ENCODE data around the gene IGF1. TPM values are rescaled to one million over a fixed set of nuclear protein-coding genes. Genes with fewer than 3 reads are reported as not detected.

The IGF1 gene
- total and polyA plus RNA-seq, 10 of the 15 experiments (the other 5 are each of a cell fraction or from before 2014, with no cell fraction given): 2.4 to 9.2 (median 3.5) TPM

DNA sequence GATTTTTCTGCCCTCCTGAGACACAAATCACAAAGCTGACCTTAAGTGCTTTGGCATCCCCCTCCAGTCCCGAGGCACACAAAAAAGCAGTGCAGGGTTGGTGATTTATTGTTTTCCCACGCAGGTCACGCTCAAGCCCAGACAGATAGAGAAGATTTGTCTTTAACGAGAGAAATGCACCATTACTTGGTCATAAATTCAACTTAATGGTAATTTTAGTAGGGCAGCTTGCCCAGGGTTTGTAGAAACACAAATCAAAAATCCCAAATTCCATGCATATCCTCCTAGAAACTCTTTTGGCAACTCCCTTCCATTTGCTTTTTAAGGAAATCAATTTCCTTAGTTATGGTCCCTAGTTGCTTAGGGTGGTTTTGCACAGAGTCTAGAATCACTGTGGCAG, 132.6 kb downstream of the IGF1 start:
- no peaks in the 10 kb centered on the region for H3K4me1 ChIP-seq (ENCODE audit: control insufficient read depth, insufficient read depth, low read length)
- WGBS (ENCODE audit: insufficient coverage, insufficient replicate concordance, low lambda C conversion rate, missing lambda C conversion rate): 39% methylated on average over 4 of the region's 4 CpGs
- no peak overlapping the region for H3K27ac ChIP-seq (ENCODE audit: control insufficient read depth, insufficient read depth)
- SMC1A ChIA-PET (ENCODE audit: uncharacterized antibody, unreplicated experiment): no interaction called here
- CTCF ChIA-PET: no interaction called here
- in situ Hi-C loops (cut with MboI): no loop called here
- FAIRE-seq (no peak), ATAC-seq (no peak), DNase-seq (ENCODE audit: low read depth, low spot score) (no peak)
- no peaks in the 10 kb centered on the region for H3K27me3 ChIP-seq (replicated peaks in 1 of 2; ENCODE audit: control insufficient read depth in 2 of 2, insufficient read depth in 2 of 2, low read length in 1 of 2)
- H3K9ac ChIP-seq (ENCODE audit: control insufficient read depth, insufficient read depth, low read length): no peak overlapping the region
- no peak overlapping the region for H2AFZ ChIP-seq (ENCODE audit: control insufficient read depth, low read depth, low read length)
- no peaks in the 10 kb centered on the region; the same call in 1 of the 3 replicates for H3K9me3 ChIP-seq (replicated peaks; ENCODE audit: control insufficient read depth, insufficient read depth, low read length)
- no peak overlapping the region for H3K4me3 ChIP-seq
- intact Hi-C loops (cut with micrococcal nuclease; ENCODE audit: unreplicated experiment): no loop called here
- H3K4me2 ChIP-seq (ENCODE audit: control insufficient read depth, insufficient read depth): no peak overlapping the region
- H4K20me1 ChIP-seq (ENCODE audit: control insufficient read depth, insufficient read depth): no peaks in the 10 kb centered on the region
- BruUV-seq (replicated peaks): no TSS peak
- RAD21 ChIA-PET (ENCODE audit: unreplicated experiment): no interaction called here
- POLR2A ChIA-PET: no interaction called here
- H3K36me3 ChIP-seq (ENCODE audit: control insufficient read depth in 2 of 2, insufficient read depth in 2 of 2, low read length in 1 of 2): no peaks in the 10 kb centered on the region
- no peaks in the 10 kb centered on the region for H3K79me2 ChIP-seq (ENCODE audit: control insufficient read depth, insufficient read depth, low read length)
- TF ChIP-seq NFXL1 (IDR thresholded peaks at IDR 0.05; ENCODE audit: borderline replicate concordance): no peak
- no peak for TF ChIP-seq TAF1 (IDR thresholded peaks at IDR 0.05; ENCODE audit: borderline replicate concordance, low read depth, low read length)
- TF ChIP-seq ELK1 (IDR thresholded peaks at IDR 0.05; ENCODE audit: low read depth, low read length): no peak
- TF ChIP-seq KDM1A (IDR thresholded peaks at IDR 0.05; ENCODE audit: borderline replicate concordance): no peak
- TF ChIP-seq FOXM1 (IDR thresholded peaks at IDR 0.05; ENCODE audit: low read depth, low read length): no peak
- TF ChIP-seq CEBPB (IDR thresholded peaks at IDR 0.05; ENCODE audit: borderline replicate concordance in 1 of 2, low read depth in 2 of 2, low read length in 2 of 2): no peak
- TF ChIP-seq, protein P1, sequence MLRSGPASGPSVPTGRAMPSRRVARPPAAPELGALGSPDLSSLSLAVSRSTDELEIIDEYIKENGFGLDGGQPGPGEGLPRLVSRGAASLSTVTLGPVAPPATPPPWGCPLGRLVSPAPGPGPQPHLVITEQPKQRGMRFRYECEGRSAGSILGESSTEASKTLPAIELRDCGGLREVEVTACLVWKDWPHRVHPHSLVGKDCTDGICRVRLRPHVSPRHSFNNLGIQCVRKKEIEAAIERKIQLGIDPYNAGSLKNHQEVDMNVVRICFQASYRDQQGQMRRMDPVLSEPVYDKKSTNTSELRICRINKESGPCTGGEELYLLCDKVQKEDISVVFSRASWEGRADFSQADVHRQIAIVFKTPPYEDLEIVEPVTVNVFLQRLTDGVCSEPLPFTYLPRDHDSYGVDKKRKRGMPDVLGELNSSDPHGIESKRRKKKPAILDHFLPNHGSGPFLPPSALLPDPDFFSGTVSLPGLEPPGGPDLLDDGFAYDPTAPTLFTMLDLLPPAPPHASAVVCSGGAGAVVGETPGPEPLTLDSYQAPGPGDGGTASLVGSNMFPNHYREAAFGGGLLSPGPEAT (IDR thresholded peaks at IDR 0.05; ENCODE audit: low read depth): no peak
- TF ChIP-seq SUZ12 (IDR thresholded peaks at IDR 0.05; ENCODE audit: unreplicated experiment): no peak
- TF ChIP-seq, protein P2, sequence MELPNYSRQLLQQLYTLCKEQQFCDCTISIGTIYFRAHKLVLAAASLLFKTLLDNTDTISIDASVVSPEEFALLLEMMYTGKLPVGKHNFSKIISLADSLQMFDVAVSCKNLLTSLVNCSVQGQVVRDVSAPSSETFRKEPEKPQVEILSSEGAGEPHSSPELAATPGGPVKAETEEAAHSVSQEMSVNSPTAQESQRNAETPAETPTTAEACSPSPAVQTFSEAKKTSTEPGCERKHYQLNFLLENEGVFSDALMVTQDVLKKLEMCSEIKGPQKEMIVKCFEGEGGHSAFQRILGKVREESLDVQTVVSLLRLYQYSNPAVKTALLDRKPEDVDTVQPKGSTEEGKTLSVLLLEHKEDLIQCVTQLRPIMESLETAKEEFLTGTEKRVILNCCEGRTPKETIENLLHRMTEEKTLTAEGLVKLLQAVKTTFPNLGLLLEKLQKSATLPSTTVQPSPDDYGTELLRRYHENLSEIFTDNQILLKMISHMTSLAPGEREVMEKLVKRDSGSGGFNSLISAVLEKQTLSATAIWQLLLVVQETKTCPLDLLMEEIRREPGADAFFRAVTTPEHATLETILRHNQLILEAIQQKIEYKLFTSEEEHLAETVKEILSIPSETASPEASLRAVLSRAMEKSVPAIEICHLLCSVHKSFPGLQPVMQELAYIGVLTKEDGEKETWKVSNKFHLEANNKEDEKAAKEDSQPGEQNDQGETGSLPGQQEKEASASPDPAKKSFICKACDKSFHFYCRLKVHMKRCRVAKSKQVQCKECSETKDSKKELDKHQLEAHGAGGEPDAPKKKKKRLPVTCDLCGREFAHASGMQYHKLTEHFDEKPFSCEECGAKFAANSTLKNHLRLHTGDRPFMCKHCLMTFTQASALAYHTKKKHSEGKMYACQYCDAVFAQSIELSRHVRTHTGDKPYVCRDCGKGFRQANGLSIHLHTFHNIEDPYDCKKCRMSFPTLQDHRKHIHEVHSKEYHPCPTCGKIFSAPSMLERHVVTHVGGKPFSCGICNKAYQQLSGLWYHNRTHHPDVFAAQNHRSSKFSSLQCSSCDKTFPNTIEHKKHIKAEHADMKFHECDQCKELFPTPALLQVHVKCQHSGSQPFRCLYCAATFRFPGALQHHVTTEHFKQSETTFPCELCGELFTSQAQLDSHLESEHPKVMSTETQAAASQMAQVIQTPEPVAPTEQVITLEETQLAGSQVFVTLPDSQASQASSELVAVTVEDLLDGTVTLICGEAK (IDR thresholded peaks at IDR 0.05; ENCODE audit: borderline replicate concordance): no peak
- no peak for TF ChIP-seq SMC3 (IDR thresholded peaks at IDR 0.05; ENCODE audit: borderline replicate concordance, low read length)
- TF ChIP-seq, protein P3, sequence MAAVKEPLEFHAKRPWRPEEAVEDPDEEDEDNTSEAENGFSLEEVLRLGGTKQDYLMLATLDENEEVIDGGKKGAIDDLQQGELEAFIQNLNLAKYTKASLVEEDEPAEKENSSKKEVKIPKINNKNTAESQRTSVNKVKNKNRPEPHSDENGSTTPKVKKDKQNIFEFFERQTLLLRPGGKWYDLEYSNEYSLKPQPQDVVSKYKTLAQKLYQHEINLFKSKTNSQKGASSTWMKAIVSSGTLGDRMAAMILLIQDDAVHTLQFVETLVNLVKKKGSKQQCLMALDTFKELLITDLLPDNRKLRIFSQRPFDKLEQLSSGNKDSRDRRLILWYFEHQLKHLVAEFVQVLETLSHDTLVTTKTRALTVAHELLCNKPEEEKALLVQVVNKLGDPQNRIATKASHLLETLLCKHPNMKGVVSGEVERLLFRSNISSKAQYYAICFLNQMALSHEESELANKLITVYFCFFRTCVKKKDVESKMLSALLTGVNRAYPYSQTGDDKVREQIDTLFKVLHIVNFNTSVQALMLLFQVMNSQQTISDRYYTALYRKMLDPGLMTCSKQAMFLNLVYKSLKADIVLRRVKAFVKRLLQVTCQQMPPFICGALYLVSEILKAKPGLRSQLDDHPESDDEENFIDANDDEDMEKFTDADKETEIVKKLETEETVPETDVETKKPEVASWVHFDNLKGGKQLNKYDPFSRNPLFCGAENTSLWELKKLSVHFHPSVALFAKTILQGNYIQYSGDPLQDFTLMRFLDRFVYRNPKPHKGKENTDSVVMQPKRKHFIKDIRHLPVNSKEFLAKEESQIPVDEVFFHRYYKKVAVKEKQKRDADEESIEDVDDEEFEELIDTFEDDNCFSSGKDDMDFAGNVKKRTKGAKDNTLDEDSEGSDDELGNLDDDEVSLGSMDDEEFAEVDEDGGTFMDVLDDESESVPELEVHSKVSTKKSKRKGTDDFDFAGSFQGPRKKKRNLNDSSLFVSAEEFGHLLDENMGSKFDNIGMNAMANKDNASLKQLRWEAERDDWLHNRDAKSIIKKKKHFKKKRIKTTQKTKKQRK (IDR thresholded peaks at IDR 0.05; ENCODE audit: low read depth, low read length): no peak
- no peak for TF ChIP-seq STAT1 (conservative IDR thresholded peaks at IDR 0.05)
- TF ChIP-seq NRF1 (conservative IDR thresholded peaks at IDR 0.05; ENCODE audit: low read depth, low read length): no peak
- TF ChIP-seq EZH2 (IDR thresholded peaks at IDR 0.05; ENCODE audit: borderline replicate concordance, control insufficient read depth, low read depth, low read length): no peak
- no peak for TF ChIP-seq NFYB (IDR thresholded peaks at IDR 0.05; ENCODE audit: insufficient read depth, low read depth, low read length)
